NCI-H187 treated with DMSO at 0.1 percent for 48 hours (cell line): ENCODE measurements around the gene CPA5.
"Not testable (repeated sequence)": the region's sequence is repeated elsewhere in the genome, so short reads cannot be mapped to it uniquely, and the experiment has no call there.

Source experiments
- DNase-seq: peaks from one replicate; lab custom pipeline; 2025; lab: John Stamatoyannopoulos, UW

CPA5 gene

DNA sequence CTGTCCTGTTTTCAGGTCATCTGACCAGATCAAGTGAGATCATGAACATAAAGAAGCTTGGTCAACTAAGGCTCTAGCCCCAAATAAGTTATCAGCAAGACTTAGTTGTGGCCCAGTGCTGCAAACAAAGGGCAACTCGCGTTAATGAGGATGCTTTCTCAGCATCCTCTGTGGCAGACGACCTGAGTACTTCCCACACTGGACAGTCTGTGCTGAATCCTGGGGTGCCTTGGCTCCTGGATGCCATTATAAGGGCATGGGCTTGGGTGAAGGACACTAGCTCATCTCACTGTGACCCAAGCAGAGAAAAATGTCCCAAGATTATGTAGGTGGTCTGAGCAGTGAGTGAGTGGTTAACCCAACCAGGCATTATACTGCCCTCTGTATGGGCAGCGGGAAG is 13.9 kb downstream of the CPA5 start:
- no peak for DNase-seq

DNA sequence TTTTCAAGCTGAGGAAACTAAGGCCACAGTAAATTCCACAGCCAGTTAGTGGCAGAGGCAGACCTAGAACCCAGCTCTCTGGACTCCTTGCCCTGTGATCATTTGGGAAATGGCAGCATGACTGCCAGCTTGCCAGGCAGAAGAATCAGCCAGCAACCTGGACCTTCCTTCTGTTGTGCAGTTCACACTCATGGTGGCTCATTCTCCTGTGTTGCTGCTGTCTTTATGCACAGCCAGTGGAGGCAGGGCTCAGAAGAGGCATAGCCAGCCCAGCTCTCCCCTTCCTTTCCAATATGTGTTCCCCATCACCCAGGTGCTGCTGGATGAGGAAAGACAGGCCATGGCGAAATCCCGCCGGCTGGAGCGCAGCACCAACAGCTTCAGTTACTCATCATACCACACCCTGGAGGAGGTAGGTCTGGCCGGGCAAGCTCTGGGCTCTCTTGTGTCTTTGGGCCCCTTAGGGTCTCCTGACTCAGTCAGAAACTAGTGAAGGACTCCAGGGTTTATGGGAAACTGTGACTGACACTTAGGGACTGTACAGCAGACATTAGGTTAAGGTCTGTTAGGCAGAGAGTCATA is 14.8 kb downstream of the CPA5 start:
- DNase-seq: no peak

DNA sequence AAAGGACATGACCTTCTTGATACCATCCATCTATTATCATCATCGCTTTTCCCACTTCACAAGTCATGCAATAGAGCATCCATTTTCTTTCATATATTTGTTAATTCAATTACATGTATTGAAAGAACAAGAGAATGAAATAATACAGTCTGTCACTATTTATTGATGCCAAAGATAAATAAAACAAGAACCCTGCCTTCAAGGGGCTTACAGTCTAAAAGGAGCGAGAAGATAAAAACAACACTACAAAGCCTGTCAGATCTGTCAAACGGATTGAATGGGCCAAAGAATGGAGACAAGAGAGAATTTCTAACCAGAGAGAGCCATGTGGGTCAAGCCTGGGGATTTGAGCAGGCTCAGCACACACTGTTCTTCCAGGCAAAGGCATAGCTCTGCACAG is 15.9 kb downstream of the CPA5 start:
- no peak for DNase-seq

DNA sequence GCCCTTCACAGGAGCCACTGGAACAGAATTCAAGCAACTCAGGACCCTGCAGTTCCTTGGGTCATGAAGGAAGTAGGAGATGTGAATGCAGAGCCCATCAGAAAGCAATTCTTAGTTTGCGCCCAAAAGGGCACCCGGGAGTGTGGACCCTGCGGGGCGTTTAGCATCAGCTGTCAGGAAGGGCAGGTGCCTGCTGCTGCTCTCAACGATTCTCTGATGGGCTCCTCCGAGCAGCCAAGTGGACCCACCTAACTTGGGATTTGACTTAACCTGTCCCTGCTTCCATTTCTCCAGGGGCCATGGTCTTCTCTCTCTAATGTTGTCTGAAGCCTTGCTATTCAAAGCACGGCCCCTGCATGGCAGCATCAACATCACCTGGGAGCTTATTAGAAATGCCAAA is 17.1 kb downstream of the CPA5 start:
- DNase-seq: no peak

DNA sequence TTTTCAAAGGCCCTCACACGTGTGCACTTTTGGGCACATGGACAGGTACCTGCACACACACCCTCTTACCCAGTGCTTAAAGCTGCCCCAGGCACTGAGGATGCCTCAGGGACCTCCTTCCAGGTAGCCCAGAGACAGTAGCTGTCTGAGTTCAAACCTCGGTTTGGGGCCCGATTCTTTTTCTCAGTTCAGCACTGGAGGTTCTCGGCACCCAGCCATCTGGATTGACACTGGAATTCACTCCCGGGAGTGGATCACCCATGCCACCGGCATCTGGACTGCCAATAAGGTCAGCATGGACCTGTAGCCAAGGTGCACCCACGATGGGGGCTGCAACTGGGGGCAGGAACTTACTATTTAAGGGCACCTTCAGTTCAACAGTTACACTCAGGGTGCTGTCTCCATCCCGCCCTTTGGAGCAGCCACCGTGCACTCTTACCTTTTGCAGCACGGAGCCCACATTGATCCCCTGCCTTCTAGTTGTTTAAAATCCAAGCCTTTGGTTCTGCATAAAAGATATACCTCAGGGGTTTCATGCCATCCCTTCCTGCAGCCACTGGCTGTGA is 17.7 kb downstream of the CPA5 start:
- no peak for DNase-seq

GRCh38 chr7:130363026-130363847 is 18.6 kb downstream of the CPA5 start:
- DNase-seq: no peak

DNA sequence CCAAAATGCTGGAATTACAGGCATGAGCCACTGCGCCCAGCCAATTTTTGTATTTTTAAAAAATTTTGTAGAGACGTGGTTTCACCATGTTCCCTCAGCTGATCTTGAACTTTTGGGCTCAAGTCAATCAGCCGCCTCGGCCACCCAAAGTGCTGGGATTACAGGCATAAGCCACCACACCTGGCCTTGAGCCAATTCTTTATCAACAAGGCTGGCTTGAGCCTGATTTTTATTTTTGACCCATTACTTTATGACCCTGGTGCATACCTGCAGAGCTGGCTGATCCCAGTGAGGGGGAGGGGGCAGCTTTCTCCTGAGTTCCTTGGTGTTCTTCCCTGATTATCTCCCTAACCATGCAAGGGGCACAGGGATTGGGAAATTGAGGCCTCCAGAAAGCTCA is 19.8 kb downstream of the CPA5 start:
- DNase-seq: no peak

DNA sequence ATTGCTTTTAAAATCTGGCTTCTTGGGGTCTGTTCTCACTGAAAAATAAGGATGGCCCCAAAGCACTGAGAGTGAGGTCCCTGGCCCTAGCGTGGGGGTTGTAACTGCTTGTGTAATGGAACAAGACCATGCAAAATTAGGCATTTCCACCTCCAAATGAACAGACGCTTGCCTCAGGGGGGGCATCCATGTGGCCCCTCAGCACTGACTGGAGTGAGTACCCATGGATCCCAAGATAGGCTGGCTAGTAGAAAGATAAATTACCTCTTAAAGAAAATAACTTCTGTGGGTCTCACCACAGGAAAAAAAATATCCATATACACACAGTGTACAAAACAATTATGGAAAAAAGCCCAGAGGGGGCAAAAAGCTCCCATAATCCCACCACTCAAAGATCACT is 20.5 kb downstream of the CPA5 start:
- DNase-seq: no peak

DNA sequence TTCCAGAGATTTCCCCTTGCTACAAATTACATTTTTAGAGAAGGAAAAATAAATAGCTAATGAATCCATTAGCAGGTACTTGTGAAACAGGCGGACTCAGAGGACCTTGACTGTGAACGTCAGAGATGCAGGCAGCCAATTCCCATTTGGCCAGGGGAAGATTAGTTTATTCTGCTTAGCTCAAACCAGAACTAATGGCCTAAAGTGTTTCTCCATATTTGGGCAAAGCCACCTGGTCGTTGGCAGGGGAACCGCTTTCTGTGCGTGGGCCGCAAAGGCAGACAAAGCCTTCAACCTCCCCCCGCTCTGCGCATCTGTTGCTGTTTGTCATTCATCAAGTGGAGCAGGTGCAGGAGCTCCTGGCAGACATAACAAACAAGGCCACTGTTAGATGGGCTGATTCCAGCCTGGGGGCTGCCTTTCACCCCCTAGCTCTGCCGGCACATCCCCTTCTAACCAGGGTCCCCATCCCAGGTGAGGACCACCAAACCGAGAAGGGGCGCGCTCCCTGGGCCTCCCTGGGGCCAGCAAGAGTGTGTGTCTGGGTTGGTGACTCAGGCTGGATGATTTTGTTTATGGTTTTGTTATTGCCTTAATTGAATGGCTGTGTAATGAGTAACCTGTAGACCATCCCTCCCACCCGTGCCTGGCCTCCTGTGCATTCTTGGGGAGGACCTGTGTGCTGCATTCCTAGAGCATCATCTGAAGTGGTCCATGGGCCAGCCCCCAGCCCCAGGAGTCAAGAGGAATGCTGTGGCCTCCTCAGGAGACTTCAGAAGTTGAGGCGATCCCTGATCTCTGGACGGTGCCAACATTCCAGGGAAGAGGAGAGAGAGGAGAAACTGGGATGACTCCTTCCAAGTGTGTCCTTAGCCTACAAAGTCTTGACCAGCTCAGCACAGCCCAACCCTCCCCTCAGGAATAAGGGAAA is 21.2 kb downstream of the CPA5 start:
- peak; percentile 98 for DNase-seq

- DNase-seq: no peak
Observed at GRCh38 chr7:130366564-130366963, 21.9 kb downstream of the CPA5 start.

GRCh38 chr7:130367088-130367755 is 22.6 kb downstream of the CPA5 start:
- no peak for DNase-seq

DNA sequence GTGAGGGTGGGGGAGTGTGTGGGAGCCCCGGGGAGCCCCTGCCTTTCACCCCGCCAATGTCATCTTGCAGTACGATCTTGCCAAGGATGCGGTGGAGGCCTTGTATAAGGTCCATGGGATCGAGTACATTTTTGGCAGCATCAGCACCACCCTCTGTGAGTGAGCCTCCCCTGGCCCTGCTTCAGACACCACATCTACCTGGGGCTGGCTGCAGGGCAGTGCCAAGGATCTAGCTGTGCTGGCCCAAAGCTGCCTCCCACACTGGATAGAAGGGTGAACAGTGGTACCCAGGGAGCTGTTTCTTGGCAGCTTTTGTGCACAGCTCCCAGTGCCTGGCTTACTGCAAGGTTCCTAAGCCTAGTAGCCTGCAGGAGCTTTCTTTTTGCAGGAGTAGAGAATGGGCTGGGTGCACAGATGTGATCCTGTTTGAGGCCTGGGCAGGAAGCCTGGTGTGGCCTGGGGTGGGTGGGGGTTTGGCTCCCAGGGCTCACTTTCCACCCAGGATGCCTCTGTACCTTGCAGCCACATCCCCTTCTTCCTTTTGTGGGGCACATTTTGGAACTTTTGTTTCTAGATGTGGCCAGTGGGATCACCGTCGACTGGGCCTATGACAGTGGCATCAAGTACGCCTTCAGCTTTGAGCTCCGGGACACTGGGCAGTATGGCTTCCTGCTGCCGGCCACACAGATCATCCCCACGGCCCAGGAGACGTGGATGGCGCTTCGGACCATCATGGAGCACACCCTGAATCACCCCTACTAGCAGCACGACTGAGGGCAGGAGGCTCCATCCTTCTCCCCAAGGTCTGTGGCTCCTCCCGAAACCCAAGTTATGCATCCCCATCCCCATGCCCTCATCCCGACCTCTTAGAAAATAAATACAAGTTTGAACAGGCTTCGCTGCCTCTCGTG is 23.5 kb downstream of the CPA5 start:
- DNase-seq: no peak

- no peak for DNase-seq
Observed at GRCh38 chr7:130369110-130369711, 24.6 kb downstream of the CPA5 start.

DNA sequence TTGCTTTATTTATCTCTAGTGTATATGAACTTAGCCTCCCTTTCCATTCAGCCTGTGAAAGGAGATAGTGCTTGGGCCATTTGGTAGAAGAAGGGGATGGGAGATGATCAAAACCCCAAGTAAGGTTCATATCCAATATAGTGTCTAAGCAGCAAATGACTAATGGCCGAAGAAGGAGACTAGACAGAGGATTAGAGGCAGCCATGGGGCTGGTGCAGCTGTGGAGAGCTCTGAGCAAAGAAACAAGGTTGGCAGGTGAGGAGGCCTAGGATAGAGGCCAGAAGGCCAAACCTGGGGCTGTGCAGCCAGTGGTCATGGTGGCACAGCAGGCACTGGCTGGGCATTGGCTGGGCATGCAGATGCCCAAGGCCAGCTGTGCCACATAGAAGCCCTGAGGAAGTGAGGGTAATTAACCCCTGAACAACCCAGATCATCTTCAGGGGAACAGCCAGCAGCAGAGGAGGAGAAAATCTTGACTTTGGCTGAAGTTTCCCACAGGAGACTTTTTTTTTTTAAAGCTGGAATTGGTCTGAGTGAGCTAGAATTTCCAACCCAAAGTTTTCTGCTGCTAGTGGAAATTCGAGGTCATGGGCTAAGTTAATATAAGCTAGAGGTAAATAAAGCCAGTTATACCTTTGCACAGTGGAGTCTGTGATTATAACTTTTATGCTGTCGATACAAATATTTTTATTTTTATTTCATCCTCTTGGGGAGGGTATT is 25.4 kb downstream of the CPA5 start:
- DNase-seq: no peak

DNA sequence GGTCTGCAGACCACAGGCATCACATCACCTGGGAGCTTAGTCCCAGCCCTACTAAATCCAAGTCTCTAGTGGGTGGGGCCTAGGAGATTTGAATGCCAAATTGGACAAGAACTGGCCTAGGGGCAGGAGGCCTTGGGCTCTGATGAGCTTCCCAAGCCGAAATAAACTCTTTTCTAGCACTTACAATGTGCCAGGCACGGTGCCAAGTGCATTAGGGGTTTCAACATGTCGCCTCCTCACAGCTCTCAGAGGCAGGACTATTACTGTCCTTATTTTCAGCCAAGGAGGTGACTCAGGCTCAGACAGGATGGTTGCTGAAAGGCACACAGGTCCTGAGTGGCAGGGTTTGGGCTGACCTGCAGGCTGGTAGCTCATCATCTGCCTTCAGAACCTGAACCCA is 26.4 kb downstream of the CPA5 start:
- DNase-seq: no peak

DNA sequence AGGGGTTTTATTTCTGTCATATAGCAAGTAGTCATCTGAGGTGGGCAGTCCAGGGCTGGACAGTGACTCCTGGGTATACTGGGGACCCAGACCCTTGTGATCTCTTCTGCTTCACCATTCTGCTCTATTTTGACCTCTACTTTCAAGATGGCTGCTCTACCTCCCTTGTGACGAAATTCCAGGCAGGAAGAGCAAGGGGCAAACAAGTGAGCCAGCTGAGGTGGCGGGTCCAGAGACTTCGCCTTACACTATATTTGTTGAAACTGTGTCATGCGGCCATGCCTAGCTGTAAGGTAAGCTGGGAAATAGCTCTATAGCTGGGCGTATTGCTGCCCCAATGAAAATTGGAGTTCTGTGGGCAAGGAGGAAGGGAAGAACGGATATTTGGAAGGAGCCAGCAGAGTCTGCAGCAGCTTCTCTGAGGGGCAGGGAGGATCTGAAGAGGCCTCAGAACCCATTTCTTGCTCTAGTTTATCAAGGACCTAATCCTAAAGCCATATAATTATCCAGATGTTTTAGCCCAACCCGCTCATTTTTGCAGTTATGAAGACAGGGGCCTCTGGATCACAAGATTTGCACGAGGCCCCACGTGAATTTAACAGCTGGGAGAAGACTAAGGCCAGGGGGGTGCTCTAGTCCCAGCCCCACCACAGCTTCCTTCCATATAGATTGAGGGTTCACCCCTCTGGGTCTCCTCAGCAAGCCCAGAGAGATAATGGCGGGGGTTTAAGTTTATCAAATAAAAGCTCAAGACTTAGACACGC is 28.0 kb downstream of the CPA5 start:
- DNase-seq: no peak

- no peak for DNase-seq
Observed at GRCh38 chr7:130374507-130374906, 29.9 kb downstream of the CPA5 start.

DNA sequence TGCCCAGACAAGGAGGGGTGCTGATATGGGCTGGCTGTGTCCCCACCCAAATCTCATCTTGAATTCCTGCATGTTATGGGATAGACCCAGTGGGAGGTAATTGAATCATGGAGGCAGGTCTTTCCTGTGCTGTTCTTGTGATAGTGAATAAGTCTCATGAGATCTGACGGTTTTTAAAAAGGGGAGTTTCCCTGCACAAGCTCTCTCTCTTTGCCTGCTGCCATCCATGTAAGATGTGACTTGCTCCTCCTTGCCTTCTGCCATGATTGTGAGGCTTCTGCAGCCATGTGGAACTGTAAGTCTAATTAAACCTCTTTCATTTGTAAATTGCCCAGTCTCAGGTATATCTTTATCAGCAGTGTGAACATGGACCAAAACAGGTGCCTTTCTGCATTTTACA is 31.8 kb downstream of the CPA5 start:
- not testable (repeated sequence) for DNase-seq

DNA sequence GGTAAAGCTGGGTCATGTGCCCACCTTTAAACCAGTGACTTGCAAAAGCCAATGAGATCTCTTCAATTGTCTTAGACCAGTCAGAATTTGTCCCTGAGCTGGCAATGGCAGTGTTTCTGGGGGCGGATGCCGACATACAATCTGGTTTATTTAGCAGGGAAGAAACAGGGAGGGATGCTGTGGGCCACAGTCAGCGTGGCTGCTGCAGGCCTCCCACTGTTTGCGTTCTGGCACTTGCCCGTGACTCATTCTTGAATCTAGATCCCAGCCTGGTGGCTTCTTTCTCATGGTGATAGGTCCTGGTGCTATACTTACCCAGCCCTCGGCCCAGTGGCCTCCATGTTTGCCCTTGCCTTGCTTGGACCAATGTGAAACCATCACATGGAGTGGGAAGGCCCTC is 32.6 kb downstream of the CPA5 start:
- DNase-seq: no peak
